ENCODE data around the gene ARHGAP10.

The ARHGAP10 gene

GRCh38 chr4:148025981-148026380 is 294.1 kb downstream of the ARHGAP10 start:
- intact Hi-C loops (cut with DNase I): no loop called here
- DNase-seq: no peak

- intact Hi-C loops (cut with DNase I): no loop called here
- no peak for DNase-seq
Observed at GRCh38 chr4:148027201-148027600, 295.3 kb downstream of the ARHGAP10 start.

GRCh38 chr4:148029781-148030180 is 297.9 kb downstream of the ARHGAP10 start:
- intact Hi-C loops (cut with DNase I): no loop called here
- DNase-seq: peak in 16 of 42 donors; percentile 17 to 65 (median 36)

- DNase-seq: no peak
Observed at GRCh38 chr4:148030193-148030873, 298.4 kb downstream of the ARHGAP10 start.

GRCh38 chr4:148034813-148035212 is 302.9 kb downstream of the ARHGAP10 start:
- intact Hi-C loops (cut with DNase I): no loop called here
- no peak for DNase-seq

More at GRCh38 chr4:148030193-148030873, 298.4 kb downstream of the ARHGAP10 start:
- intact Hi-C loops (cut with DNase I): no loop called here

- no peak for DNase-seq
- intact Hi-C loops (cut with DNase I): no loop called here
Observed at GRCh38 chr4:148041606-148042329, 309.9 kb downstream of the ARHGAP10 start.

- intact Hi-C loops (cut with DNase I): no loop called here
- DNase-seq: peak in 9 of 42 donors; percentile 22 to 67 (median 38)
Observed at GRCh38 chr4:148044089-148044911, 312.4 kb downstream of the ARHGAP10 start.

- intact Hi-C loops (cut with DNase I): no loop called here
- DNase-seq: no peak
Observed at GRCh38 chr4:148044912-148045352, 313.0 kb downstream of the ARHGAP10 start.

- intact Hi-C loops (cut with DNase I): no loop called here
Observed at GRCh38 chr4:148048598-148048997, 316.7 kb downstream of the ARHGAP10 start.

GRCh38 chr4:148051403-148051802 is 319.5 kb downstream of the ARHGAP10 start:
- intact Hi-C loops (cut with DNase I): no loop called here
- DNase-seq: no peak

More at GRCh38 chr4:148048598-148048997, 316.7 kb downstream of the ARHGAP10 start:
- no peak for DNase-seq

GRCh38 chr4:148052448-148052847 is 320.6 kb downstream of the ARHGAP10 start:
- no peak for DNase-seq

GRCh38 chr4:148053298-148054003 is 321.6 kb downstream of the ARHGAP10 start:
- no peak for DNase-seq
- intact Hi-C loops (cut with DNase I): no loop called here

More at GRCh38 chr4:148052448-148052847, 320.6 kb downstream of the ARHGAP10 start:
- intact Hi-C loops (cut with DNase I): no loop called here

GRCh38 chr4:148054275-148054674 is 322.4 kb downstream of the ARHGAP10 start:
- no peak for DNase-seq
- intact Hi-C loops (cut with DNase I): no loop called here

GRCh38 chr4:148055844-148056243 is 324.0 kb downstream of the ARHGAP10 start:
- DNase-seq: no peak
- intact Hi-C loops (cut with DNase I): no loop called here

GRCh38 chr4:148056879-148057278 is 325.0 kb downstream of the ARHGAP10 start:
- intact Hi-C loops (cut with DNase I): no loop called here
- DNase-seq: peak; percentile 26 to 87 (median 69)

- intact Hi-C loops (cut with DNase I): no loop called here
- DNase-seq: no peak
Observed at GRCh38 chr4:148057516-148057915, 325.6 kb downstream of the ARHGAP10 start.

- intact Hi-C loops (cut with DNase I): no loop called here
- DNase-seq: peak in 1 of 42 donors; percentile 44
Observed at GRCh38 chr4:148057984-148058859, 326.3 kb downstream of the ARHGAP10 start.

- intact Hi-C loops (cut with DNase I): no loop called here
- no peak for DNase-seq
Observed at GRCh38 chr4:148059617-148060180, 327.8 kb downstream of the ARHGAP10 start.
